Erythroblast (primary cell): ENCODE data around the gene TCERG1L.
"Not testable (repeated sequence)": the region's sequence is repeated elsewhere in the genome, so short reads cannot be mapped to it uniquely, and the experiment has no call there.

Experiments
- GATA1 ChIP-seq: IDR thresholded peaks from 2 replicates; pipeline ENCODE4 v1.6.1; 2011; ENCODE audit warnings: low read depth, mild to moderate bottlenecking, control low read depth, low read length, moderate library complexity
- POLR2A ChIP-seq: IDR thresholded peaks from 2 replicates; pipeline ENCODE4 v1.6.1; 2011; ENCODE audit warnings: mild to moderate bottlenecking, low read length

- not testable (repeated sequence) for TF ChIP-seq POLR2A, GATA1
Observed at GRCh38 chr10:131100418-131101410, 210.8 kb downstream of the TCERG1L start.
